ENCODE measurements around the gene TMEM72.

TMEM72 gene

GRCh38 chr10:44981172-44982113, 70.3 kb downstream of the TMEM72 start:
- DNase-seq = no peak

GRCh38 chr10:44982114-44982460, 71.0 kb downstream of the TMEM72 start:
- DNase-seq = no peak

GRCh38 chr10:44982496-44982895, 71.4 kb downstream of the TMEM72 start:
- DNase-seq = no peak

GRCh38 chr10:44983066-44983894, 72.1 kb downstream of the TMEM72 start:
- DNase-seq = no peak

- no peak for DNase-seq
Measured at GRCh38 chr10:44983895-44984278, 72.8 kb downstream of the TMEM72 start.

GRCh38 chr10:44984671-44985101, 73.5 kb downstream of the TMEM72 start:
- DNase-seq = no peak

- DNase-seq = no peak
Measured at GRCh38 chr10:44985175-44985681, 74.1 kb downstream of the TMEM72 start.

GRCh38 chr10:44986179-44986578, 75.0 kb downstream of the TMEM72 start:
- no peak for DNase-seq
